ENCODE results near the gene IL32.
A peak's percentile ranks its signal among the peaks of the same experiment; 100 is the strongest.

Gene IL32

DNA sequence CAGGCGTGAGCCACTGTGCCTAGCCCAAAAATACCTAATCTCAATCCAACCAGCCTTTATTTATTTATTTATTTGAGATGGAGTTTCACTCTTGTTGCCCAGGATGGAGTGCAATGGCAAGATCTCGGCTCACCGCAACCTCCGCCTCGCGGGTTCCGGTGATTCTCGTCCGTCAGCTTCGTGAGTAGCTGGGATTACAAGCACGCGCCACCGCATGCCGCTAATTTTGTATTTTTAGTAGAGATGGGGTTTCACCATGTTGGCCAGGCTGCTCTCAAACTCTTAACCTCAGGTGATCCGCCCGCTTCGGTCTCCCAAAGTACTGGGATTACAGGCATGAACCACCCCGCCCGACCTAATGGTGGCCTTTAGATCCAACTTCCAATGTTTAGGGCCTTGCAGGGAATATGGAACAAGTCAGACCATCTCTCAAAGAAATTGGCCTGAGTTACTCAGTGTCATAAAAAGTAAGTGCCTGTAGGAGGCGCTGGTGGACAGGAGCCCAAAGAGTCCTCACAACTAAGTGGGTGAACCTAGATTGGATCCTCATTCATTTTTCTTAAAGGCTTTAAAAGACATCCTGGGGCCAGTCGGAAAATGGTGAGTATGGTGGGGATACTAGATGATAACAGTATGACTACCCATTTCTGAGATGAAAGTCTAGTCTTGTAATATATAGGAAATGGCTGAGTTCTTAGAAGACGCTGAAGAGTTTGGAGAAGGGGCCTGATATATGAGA lies 29.0 kb downstream of the IL32 start:
- peak; percentile 69 for DNase-seq

DNA sequence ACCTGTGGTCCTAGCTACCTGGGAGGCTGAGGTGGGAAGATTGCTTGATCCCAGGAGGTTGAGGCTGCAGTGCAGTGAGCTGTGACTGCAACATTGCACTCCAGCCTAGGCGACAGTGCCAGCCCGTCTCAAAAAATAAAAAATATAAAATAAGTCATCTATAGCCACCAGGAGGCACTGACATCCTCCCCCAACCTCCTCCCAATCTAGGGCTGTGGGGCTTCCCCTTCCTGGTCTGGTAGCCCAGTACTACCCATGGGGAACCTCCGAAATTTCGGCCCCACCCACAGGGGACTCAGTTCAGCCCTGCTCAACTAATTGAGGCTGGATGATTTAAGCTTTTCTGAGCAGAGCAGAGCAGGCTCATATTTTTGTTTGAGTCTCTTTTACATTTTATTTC lies 30.4 kb downstream of the IL32 start:
- peak; percentile 81 for DNase-seq

GRCh38 chr16:3096362-3096761 lies 30.9 kb downstream of the IL32 start:
- DNase-seq: no peak

- DNase-seq: no peak
Measured at GRCh38 chr16:3097266-3097665, 31.8 kb downstream of the IL32 start.

DNA sequence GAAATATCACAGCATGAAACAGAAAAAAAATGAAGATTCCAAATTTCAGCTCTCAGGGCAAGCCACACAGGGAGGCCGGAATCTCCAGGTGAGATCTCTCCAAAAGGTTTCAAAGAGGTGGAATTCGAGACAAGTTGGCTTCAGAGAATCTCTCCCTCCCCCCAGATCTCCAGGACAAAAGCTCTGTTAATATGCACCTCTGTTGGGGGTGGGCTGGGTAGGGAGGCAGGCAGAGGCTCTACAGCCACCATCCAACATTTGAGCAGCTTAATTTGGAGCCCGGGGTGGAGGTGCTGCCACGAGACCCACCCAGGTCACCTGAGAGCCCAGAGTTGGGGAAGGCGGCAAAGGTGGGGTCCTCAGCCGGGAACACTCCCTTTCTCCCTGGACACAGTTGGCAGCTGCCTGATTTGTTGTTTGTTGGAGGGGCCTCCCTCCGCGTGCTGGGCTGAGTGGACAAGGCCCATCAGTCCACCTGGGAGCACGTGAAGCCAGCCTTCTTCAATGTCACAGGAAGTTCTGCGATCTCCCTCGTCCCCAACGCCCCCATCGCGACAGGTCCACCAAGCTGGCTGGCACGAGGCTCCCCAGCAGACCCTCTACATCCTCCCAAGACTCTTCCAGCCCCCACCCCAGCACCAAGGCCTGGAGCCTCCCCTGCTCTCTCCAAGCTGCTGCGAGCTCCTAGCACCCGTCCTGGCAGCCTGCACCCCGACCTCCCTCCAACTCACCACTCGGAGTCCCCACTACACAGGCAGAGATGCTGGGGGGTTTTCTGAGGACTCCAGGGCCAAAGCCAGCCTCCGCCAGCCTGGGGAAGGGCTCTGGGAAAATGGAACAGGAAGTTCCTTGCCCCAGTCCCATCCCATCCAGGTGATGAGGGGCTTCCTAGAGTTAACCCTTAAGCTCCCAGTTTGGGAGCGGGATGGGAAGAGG lies 33.3 kb downstream of the IL32 start, which contains the start of gene ZSCAN10:
Gene ZSCAN10 (minus strand): TSS at position 836 of the 936 bp plus-strand sequence. CDS start 6,357 bp downstream, outside the sequence.
- DNase-seq: no peak

GRCh38 chr16:3099395-3099731 lies 33.9 kb downstream of the IL32 start:
- DNase-seq: no peak

GRCh38 chr16:3099732-3100499 lies 34.5 kb downstream of the IL32 start:
- DNase-seq: peak; percentile 90

DNA sequence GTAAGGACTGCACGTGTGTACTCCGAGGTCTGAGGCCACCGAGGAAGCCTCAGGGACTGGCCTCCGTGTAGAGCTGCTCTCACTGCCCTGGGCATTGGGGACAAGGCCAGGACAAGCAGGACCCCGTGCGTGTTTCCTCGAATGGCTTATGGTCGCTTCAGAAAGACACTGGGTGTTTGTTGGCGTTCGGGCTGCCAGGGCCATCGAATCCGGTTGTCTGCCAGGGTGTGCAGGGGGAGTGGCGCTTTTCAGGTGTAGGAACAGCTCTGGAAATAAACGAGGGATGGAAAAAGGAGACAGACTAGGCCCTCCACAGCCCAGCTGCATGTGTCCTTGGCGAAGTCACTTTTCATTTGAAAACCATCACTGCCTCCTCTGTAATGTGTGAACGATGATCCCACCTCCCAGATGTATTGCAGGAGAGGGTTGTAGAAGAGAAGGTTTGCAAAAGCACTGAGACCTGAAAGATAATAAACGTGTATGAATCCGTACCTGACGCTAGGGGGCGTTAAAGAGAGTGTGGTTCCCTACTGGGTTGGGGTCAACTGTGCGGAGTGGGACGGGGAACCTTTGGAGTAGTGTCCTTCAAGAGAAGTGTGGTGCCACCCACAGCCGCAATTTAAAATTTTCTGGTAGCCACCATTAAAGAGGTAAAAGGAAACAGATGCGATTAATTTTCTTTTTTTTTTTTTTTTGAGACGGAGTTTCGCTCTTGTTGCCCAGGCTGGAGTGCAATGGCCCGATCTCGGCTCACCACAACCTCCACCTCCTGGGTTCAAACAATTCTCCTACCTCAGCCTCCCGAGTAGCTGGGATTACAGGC lies 35.8 kb downstream of the IL32 start:
- DNase-seq: peak; percentile 70

GRCh38 chr16:3101841-3102470 lies 36.5 kb downstream of the IL32 start:
- peak; percentile 42 for DNase-seq

GRCh38 chr16:3106205-3106928 lies 40.9 kb downstream of the IL32 start:
- DNase-seq: peak; percentile 88

GRCh38 chr16:3112058-3112880 lies 46.8 kb downstream of the IL32 start, which contains the start of gene ZNF205:
Gene ZNF205 (plus strand): TSS chr16:3112586. CDS start chr16:3113431, 845 bp downstream.
- DNase-seq: no peak

DNA sequence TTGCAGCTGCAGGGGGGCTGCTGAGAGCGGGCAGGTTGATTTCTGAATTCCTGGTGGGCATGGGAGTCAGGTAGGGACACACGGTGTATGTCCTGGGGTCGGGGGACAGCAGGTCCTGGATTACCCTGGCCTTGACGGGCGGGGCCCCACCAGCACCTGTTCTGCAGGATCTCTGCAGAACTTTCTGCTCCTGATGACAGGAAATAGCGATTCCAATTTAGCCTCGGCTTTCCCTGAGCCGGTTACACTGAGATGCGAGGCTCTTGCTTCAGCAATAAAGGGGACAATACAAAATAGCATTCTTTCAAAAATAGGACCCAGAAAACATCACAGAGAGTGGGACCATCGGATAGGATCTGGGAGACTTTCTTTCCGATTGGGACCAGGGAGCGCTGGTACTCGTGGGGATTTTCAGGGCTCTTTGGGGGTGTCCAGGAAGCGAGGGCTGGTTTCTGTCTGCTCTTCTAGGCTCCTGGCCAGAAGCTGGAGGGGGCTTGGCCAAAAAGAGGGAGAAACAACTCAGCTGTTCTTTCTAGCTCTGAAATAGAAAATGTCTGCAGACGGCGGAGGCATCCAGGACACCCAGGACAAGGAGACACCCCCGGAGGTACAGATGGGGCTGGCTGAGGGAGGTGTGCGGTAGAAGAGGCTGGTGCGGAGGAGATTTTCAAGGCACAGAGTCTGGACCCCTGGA lies 47.6 kb downstream of the IL32 start:
- DNase-seq: no peak

- DNase-seq: no peak
Measured at GRCh38 chr16:3113765-3114479, 48.5 kb downstream of the IL32 start.

GRCh38 chr16:3115003-3115402 lies 49.6 kb downstream of the IL32 start:
- DNase-seq: no peak

DNA sequence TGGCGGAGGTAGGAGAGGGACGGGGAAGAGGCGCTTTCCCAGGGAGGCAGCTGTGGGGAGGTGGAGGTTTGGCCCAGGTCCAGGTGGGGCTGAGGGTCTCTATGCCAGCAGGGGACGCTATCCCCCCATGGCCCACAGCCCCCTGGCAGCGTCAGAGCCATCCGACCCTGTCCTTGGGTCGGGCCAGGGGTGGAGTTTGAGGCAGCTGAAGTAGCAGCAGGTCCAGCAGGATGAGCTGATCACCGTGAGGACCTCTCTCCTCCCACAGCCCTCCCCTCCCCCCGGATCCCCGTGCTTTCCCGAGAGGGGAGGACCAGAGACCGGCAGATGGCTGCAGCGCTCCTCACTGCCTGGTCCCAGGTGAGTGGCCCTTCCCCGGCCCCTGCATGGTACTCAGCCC lies 50.1 kb downstream of the IL32 start:
- no peak for DNase-seq

- DNase-seq: no peak
Measured at GRCh38 chr16:3118204-3118790, 52.9 kb downstream of the IL32 start.

DNA sequence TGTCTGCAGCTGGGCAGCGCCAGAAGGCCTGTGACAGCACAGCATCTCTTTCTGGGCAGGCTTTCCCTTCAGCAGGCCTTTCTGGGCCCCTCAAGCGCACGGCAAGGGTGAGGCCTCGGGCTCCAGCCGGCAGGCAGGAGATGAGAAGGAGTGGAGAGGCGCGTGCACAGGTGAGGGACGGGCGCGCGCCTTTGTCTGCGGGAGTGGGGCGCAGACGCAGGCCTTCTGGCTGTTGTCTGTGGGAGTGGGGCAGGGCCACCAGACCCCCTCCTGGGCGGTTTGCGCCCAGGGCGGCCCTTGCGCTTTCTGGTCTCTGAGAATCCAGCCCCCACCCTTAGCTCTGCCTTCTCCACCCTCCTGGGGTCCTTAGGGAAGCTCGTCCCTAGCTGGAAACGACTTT lies 53.4 kb downstream of the IL32 start:
- DNase-seq: no peak

All from CD4-positive, alpha-beta T cell treated with Interleukin-4 for 4 hours (primary cell).